Kidney tubule cell (primary cell): Measurements from ENCODE around the gene KCNJ16.

Experiments used
- DNase-seq: peaks from one replicate; pipeline ENCODE4 v3.0.0-alpha.2; 2018; ENCODE audit warnings: low spot score

The KCNJ16 gene

DNA sequence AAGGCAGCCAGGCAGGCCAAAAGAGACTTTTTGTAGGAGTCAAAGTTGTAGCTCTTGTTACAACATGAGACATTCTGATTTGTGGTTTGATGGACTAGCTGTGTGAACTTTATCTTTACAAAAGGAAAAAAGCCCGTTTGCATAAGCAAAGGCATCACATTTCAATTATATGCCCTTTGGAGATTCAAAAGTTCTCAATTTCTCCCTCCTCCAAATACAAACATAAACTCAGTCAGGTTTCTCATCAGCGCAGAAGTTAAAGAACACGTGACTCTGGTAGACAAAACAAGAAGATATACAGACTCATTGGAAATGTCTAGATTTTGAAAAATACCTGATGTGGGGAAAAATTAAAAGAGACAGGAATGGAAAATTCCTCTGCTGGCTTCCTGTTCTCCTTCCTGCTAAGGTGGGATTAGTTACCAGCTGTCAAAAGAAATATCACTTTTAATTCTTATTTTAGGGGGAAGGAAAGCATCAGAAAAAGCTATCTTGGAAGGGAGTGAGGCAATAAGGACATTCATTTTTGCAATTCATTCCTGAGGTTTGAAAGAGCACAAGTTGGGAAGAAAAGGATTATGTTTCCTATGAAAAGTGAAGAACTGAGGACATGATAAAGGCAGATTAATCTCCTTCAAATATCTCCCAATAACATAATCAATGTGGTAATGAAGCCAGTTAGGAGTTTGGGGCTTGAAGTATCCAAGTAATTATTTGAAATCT, 4.6 kb upstream of the KCNJ16 start:
- DNase-seq = no peak

GRCh38 chr17:70071127-70071526, 3.9 kb upstream of the KCNJ16 start:
- DNase-seq = no peak

DNA sequence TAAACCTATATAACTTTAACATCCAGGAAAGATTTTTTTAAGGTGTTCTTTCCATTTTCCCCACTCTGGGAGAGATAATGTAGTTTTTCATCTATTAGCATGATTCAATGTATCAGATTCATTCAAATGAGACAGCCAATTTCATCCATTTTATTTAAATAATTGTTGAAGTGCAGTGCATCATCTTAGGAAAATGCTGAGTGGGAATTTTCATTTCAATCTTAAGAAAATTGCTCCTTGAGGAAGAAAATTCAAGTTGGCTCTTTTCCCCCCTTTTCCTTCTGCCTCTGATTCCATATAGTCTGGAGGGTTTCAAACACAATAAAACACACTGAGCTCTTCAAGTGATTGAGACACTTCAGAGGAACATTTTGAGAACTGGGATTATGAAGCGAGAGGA, 3.4 kb upstream of the KCNJ16 start:
- no peak for DNase-seq

DNA sequence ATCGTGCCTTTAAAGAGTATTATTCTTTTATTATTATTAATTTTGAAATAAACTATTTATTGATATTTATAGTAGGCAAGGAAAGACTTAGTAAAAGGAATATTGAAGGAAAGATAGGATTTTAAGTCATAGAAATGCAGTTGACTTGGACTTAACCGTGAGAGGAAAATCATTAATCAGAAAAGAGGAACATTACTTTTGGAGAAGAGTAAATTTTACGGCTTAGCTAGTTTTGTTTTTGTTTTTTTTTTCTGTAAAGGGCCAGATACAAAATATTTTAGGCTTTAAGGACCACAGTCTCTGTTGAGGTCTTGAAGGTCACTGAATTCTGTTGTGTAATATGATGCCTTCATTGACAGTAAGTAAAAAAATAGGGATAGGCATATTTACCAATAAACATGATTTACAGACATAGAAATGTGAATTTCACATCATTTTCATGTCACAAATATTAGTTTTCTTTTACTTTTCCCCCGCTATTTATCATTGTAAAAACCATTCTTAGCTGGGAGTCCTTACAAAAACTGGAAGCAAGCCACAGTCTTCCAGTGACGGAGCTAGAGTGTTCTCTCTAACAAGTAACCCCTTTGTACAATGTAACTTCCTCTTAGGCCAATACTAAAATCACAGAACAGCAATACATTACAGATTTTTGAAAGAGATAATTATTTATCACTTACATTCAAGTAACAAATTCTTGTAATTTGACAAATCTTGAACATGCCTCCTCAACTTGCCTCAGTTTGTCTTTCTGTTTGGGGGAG, 2.3 kb upstream of the KCNJ16 start:
- peak; percentile 43 for DNase-seq

DNA sequence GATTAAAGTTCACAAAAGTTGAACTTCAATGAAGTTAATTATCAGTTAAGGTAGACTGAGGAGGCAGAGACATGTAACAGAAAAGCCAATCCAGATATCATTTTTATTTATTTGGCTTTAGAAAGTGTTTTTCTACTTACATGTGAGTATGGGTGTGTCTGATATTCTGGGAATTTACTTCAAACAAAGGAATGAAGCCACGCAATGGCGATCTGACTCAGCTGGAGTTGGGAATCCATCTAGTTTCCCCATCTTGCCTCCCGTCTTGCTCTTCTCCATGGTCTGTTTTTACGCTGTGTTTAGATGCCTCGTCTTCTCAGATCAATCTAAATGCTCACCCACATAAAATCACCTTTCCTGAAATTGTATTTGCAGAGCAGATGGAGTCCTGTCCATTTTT, 1.7 kb upstream of the KCNJ16 start:
- peak; percentile 52 for DNase-seq

DNA sequence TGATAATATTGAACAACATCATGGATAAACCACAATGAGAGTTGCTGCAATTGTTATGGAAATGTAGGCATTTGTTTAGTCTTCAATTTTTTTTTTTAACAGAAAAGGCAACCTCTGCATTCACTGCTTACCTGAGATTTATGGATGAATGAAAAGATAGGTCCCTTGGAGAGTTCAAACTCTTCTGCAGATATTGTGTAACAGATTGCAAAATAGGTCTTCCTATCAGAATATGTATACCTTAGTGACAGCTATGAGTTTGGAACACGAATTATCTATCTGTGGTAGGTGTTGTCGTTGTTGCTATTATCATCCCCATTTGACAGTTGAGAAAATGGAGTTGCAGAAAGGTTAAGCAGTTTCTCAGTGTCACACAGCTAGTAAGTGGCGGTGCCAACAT, 1.2 kb upstream of the KCNJ16 start:
- DNase-seq = no peak

- DNase-seq = peak; percentile 91
These were observed 692 bp upstream of the KCNJ16 start for GRCh38 chr17:70074236-70074830.

GRCh38 chr17:70076189-70076588, 1.2 kb downstream of the KCNJ16 start:
- no peak for DNase-seq

DNA sequence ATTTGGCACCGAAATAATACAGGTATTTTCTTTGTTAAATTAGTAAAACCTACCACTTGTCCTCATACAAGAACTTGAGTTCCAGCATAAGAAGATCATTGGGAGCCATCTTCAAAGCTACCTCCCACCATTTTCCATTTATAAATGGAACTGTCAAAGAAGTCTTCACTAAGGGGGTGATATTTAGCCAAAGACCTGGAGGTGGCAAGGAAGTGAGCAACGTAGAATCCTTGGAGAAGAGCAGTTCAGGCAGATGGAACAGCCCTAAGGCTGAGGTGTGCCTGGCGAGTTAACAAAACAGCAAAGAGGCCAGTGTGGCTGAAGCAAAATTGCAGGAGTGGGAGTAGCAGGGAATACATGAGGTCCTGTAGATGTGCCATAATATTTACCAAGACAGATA, 1.8 kb downstream of the KCNJ16 start:
- DNase-seq = peak; percentile 64

DNA sequence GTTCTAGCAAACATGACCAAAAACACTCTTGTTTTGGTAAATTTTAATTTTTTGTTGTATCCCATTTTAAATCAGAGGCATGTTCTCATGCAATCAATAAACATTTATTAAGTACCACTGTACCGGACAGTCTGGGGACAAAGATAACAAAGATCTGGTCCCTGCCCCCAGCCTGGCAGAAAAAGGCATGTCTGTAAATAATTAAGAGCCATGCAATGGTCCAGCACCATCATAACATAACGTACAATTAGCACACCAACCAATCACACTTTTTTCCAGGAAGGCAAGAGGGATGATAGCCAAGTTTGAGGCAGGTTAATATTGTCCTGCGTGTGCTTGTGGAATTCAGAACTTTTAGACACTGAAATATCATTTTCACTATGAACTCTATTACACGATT, 3.5 kb downstream of the KCNJ16 start:
- DNase-seq = peak; percentile 39

GRCh38 chr17:70078994-70079531, 4.0 kb downstream of the KCNJ16 start:
- no peak for DNase-seq

DNA sequence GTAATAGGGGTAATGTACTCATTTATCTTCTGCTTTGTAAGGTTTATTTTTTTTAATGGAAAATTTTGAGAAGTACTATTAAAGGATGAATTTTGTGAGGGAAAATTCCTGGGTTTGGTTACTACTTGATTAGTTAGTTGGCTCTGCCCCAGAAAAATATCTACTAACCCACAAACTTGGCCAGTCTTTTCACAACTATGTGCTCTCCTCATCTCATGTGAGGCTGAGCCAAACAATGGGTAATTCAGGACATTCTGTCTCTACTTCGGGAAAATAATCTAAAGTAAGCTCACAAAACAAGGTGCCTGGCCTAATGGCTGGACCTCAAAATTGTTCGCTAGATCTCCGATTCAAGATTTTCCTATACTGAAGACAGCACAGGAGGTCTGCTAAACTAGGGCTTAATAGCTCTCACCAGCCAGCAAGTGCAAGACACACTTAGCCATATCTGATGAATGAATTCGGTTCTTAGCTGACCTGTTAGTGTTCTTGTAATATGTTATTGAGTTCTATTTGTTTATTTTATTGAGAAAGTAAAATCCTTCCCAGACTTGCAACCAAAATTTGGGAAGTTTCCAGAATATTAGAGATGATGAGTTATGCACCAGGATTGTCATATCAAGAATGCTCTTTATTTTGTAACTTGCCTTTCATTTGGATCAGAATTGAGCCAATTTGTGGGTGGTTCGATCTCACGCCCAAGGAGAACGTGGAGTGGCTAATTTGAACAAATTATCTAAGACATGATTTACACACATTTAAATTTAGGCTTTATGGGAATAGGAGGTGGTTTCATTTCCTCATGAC, 5.7 kb downstream of the KCNJ16 start:
- DNase-seq = no peak

- DNase-seq = no peak
These were observed 6.9 kb downstream of the KCNJ16 start for GRCh38 chr17:70081885-70082284.

DNA sequence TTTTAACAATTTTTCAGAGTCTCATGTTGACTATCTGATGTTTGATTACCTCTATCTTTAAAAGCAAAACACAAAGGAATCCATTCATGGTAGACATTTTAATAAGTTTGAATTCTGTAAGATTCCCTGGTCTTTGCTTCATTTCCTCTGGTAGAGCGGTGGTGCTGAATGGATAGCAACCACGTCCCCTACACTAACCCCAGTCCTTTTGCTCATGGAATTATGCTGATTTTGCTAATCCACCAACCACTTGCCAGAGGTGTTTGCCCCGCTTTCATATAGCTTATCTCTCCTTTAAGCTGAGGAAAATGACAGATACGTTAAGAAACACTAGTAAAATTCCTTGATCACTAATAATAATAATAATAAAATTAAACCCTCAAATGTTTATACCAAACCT, 9.5 kb downstream of the KCNJ16 start:
- no peak for DNase-seq

- DNase-seq = no peak
These were observed 11.5 kb downstream of the KCNJ16 start for GRCh38 chr17:70086516-70086915.

DNA sequence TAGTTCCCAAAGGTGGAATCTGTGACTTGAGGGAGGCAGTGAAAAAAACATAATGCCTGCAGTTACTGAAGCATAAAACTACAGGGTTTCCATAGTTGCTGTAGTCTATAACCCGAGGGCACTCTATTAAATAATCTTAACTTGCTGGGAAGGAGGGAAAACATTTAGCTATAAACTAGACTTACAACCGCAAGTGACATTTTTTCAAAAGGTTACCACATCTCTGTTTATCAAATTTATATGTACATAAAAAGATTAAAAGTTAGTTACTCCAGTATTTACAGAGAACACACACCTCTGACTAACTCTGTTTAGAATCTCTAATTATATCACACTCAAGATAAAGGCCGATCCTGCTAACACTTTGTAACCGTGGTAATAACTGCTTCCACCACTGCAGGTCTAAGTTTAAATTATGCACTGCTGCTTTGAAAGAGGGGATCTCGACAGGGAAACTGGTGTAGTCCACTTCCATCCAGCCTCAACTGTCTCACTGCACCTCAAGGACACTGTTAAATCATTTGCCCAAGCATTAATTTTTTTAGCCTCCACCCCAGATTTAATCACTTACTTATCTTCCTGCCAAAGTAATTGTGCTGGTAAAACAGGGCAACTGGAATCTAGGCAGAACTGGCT, 14.6 kb downstream of the KCNJ16 start:
- DNase-seq = peak; percentile 34

- no peak for DNase-seq
These were observed 16.1 kb downstream of the KCNJ16 start for GRCh38 chr17:70091005-70091568.

- no peak for DNase-seq
These were observed 16.7 kb downstream of the KCNJ16 start for GRCh38 chr17:70091696-70092095.

DNA sequence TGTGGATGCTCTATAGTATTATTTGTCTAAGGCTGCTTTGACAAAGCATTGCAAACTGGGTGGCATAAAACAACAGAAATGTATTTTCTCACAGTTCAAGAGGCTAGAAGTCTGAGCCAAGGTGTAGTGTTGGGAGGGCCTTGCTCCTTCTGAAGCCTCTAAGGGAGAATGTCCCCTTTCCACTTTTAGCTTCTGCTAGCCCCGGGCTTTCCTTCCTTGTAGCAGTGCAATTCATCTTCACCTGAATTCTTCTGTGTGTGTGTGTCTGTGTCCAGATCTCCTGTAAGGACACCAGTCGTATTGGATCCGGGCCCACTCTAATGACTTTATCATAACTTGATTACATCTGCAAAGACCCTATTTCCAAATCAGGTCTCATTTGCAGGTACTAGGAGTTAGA, 18.1 kb downstream of the KCNJ16 start:
- DNase-seq = no peak

DNA sequence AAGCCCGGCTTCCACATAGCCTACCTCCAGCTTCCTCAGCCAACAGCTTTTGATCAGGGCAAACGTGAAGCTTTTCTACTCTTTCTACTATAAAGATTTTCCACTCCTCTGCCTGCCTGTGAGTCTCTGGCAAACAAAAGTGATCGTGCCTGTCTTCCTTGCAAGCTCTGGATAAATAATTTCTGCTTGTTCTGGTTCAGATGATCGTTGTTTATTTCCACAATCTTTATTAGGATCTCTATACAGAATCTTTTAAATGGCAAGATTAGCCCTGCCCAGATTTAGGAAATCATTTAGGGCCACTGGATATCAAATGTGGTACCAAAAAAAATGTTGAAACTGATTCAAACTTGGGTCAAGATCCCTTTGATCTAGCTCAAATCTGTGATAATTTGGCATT, 20.4 kb downstream of the KCNJ16 start:
- DNase-seq = no peak

DNA sequence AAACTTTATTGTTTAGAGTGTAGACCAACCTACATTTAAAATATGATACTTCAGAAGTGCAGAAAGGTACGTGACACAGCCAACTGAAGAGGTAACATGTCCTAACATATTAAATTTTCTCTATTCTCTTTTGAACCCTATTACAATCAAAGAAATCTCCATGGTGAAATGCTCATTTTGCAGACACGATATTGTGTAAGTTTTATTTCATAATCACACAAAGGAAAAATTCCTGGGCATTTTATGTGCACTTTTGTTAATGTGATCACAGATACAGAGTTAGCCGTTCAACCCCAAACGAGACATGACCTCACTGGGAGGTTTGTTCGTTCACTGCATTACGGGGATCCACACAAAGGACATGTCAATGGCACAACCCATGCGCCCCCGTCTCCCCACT, 21.8 kb downstream of the KCNJ16 start:
- no peak for DNase-seq
